Stromal cell of bone marrow (primary cell): ENCODE data around the gene ADAMTSL4.
"Not testable (repeated sequence)": the region's sequence is repeated elsewhere in the genome, so short reads cannot be mapped to it uniquely, and the experiment has no call there.

Source experiments
- DNase-seq: peaks from one replicate; pipeline ENCODE4 v3.0.0-alpha.2; 2012; ENCODE audit warnings: low read depth

ADAMTSL4 gene

DNA sequence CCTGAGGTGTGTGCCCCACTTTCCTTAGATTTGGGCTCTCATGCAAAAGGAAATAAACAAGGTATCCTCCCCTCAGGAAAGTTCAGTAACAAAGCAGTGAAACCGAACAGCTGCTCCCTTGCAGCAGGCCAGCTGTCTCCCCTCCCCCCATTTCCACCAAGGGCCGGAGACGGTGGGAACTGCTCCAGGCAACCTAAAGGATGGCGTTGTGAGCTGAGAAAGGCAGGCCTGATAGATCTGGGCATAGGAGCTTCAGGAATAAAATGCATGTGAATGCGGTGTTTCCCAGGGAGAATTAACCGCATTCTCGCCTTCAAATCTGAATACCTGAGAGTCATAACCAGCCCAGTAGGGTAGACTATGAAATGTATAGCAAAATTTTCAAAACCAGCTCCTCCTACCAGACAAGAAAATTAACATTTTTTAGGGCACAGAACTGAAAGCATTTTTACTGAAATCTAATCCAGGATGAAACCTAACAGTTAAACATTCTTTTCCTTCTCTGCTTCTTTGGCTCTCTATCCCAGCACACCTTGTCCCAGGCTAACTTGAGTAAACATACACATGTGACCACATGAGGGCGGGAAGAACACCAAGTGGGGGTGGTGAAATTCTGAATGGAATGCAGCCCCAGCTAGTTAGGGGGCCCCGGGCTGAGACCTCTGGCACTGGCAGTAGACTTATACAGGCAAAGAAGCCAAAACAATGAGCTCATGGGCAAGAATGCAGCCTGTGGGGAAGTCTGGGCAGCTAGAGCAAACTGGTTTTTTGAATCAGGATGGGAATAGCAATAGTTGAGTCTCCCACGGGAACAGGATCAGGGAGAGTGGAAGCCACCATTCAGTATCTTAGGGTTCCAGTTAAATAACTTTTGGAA lies 18.7 kb downstream of the ADAMTSL4 start:
- peak; percentile 95 for DNase-seq

DNA sequence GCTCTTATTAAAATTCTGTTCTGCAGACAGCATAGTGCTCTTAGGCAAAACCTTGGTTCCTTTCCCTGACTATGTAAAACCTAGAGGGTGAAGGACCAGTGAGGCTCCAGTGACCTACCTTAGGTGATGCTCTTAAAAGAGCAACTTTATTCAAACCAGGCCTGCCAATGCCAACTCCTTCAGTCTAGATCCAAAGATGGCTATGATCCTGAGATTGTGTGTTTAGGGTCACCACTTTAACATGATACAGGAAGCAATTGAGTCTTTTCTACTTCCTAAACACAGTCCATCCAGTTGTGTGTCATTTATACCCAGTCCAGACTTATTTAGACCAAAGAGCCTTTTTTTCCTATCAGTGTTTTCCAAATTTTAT lies 19.4 kb downstream of the ADAMTSL4 start:
- DNase-seq = no peak

DNA sequence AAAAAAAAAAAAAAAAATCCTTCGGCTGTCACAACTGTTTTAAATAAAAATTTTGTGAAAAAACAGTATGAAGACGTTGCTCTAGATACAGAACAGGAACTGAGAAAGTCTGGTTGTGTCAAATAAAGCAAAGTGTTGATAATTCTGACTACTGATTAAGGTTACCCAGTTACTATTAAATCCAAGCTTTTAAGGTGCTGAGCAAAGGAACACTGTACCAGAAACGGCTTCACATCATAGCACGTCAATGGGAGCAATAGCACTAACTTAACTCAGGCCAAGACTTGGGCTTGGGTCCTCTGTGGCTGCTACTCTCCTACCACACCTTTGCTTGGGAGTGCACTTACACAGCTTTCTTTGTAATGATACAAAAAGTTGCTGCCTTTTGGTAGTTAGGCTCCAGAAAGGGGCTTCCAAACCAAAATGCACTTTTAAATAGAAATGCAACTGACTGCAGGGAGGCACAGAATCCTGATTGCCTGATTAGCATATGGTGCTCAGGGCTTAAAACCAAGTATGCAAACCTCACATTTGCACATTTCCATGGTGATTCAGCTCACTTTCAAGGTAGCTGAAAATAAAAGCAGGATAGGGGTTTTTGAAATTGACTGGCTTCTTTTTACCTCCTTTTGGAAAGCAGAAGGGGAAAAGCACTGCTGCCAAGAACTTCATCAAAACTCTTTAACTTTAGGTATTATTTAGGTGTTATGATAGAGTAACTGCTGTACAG lies 23.9 kb downstream of the ADAMTSL4 start:
- no peak for DNase-seq

DNA sequence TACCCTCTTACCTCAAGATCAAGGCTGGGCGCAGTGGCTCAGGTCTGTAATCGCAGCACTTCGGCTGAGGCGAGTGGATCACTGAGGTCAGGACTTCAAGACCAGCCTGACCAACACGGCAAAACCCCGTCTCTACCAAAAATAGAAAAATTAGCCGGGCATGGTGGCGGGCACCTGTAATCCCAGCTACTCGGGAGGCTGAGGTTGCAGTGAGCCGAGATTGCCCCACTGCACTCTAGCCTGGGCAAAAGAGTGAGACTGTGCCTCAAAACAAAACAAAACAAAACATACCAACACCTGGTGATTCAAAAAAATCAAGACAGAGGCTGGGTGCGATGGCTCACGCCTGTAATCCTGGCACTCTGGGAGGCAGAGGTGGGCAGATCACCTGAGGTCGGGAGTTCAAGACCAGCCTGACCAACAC lies 24.5 kb downstream of the ADAMTSL4 start:
- DNase-seq = not testable (repeated sequence)

- DNase-seq = no peak
Observed at GRCh38 chr1:150574260-150575071, 25.3 kb downstream of the ADAMTSL4 start.

GRCh38 chr1:150575072-150575489 lies 25.9 kb downstream of the ADAMTSL4 start:
- DNase-seq = no peak

GRCh38 chr1:150575518-150576366 lies 26.5 kb downstream of the ADAMTSL4 start:
- DNase-seq = no peak

GRCh38 chr1:150576367-150576711 lies 27.1 kb downstream of the ADAMTSL4 start:
- no peak for DNase-seq

- no peak for DNase-seq
Observed at GRCh38 chr1:150576794-150577556, 27.8 kb downstream of the ADAMTSL4 start.

DNA sequence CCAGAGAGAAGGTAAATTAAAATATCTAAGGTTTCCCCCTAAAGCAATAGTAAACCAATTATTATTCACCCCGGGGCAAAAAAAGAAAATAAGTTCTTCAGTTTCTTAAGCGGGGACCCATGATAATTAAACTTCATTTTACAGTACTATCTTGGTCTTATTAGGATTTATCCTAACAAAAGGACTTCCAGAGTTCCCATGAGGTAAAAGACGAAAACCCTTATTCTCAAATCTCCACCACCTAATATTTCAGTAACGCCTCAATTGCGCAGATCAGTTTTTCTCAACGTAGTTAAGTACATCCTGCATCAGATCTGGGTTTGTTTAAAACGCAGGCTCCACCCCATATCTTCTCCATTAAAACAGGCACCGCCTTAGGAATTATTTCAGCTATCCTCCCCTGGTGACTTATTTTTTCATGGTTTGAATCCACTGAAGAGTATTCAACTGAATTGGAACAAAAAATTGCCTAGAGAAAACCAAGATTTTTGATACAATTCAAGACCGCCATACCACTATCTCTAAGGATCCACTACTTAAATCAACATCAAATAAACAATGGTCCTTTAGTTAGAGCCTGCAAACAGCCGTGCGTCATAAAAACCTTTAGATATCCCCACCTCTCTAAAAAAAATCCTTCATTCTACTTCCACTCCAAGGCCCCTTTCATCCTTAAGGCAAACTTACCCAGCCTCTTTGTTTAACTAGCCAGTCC lies 28.5 kb downstream of the ADAMTSL4 start:
- DNase-seq = no peak

GRCh38 chr1:150578272-150579109 lies 29.3 kb downstream of the ADAMTSL4 start:
- peak; percentile 86 for DNase-seq

- peak; percentile 94 for DNase-seq
Observed at GRCh38 chr1:150579110-150579944, 30.1 kb downstream of the ADAMTSL4 start, which contains the start of gene MCL1. Gene MCL1, minus strand, starts transcription at chr1:150579610. Its CDS starts 80 bp downstream, at chr1:150579530.

- no peak for DNase-seq
Observed at GRCh38 chr1:150579945-150580642, 30.9 kb downstream of the ADAMTSL4 start.

DNA sequence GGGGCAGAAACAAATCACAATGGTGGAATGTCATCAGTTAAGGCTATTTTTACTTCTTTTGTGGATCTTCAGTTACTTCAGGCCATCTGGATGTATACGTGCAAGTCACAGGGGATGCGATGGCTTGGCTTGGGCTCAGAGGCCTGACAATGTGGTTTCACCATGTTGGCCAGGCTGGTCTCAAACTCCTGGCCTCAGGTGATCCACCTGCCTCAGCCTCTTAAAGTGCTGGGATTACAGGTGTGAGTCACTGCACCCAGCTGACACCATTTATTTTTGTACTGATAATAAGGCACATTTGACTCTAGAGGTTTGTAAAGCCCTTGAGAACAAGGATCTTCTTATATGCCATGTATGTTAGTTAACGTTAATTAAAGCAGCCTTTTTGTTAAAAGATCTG lies 31.8 kb downstream of the ADAMTSL4 start:
- DNase-seq = not testable (repeated sequence)

GRCh38 chr1:150581437-150581836 lies 32.2 kb downstream of the ADAMTSL4 start:
- not testable (repeated sequence) for DNase-seq

GRCh38 chr1:150581962-150582361 lies 32.8 kb downstream of the ADAMTSL4 start:
- DNase-seq = not testable (repeated sequence)

DNA sequence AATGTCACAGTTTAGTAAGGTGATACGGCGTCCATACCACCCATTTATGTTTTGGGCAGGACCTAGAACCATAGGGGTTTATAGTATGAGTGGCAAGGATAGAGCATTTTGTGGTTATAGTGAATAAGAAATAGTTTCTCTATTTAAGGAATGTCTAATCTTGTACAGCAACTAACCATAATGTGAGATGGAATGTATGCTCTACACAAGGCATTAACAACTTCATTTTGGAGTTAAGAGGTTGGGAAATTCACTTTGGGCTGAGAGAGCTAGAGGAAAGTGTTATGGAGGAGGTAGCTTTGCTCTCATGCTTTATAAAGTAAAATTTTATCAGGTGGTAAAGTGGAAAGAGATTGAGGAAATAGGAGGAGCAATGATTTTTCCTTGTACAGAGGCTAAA lies 33.2 kb downstream of the ADAMTSL4 start:
- DNase-seq = no peak
